GM23248 (cell line): ENCODE results near the gene RAB9A. TPM values are rescaled to one million over a fixed set of nuclear protein-coding genes. Genes with fewer than 3 reads are reported as not detected.

Experiments used
- DNase-seq: peaks from one replicate; pipeline ENCODE4 v3.0.0-alpha.2; 2015
- H2AFZ ChIP-seq: fragments of 200-600 bp; sonication (generic); 2 replicates; pipeline ENCODE4 v1.6.1; 2016; ENCODE audit warnings: antibody characterized with exemption
- H3F3A ChIP-seq: fragments of 200-600 bp; sonication (generic); 2 replicates; pipeline ENCODE4 v1.6.1; 2016; ENCODE audit warnings: mild to moderate bottlenecking, antibody characterized with exemption, mixed run types; ENCODE audit not compliant: insufficient read depth
- H3K27ac ChIP-seq: fragments of 200-600 bp; sonication (generic); 2 replicates; pipeline ENCODE4 v1.5.1; 2016; ENCODE audit warnings: mild to moderate bottlenecking
- H3K27me3 ChIP-seq: fragments of 200-600 bp; sonication (generic); replicated peaks from 2 replicates; pipeline ENCODE4 v1.6.1; 2016; ENCODE audit warnings: mild to moderate bottlenecking; ENCODE audit not compliant: insufficient read depth
- H3K36me3 ChIP-seq: fragments of 200-600 bp; sonication (generic); 2 replicates; pipeline ENCODE4 v1.6.1; 2016; ENCODE audit warnings: low read depth, mild to moderate bottlenecking
- H3K4me1 ChIP-seq: fragments of 200-600 bp; sonication (generic); 2 replicates; pipeline ENCODE4 v1.6.1; 2016; ENCODE audit warnings: mild to moderate bottlenecking; ENCODE audit not compliant: insufficient read depth
- H3K4me2 ChIP-seq: fragments of 200-600 bp; sonication (generic); one replicate; pipeline ENCODE4 v1.6.1; 2016; ENCODE audit warnings: mild to moderate bottlenecking; ENCODE audit not compliant: unreplicated experiment
- H3K4me3 ChIP-seq: fragments of 200-600 bp; sonication (generic); 2 replicates; pipeline ENCODE4 v1.5.1; 2016; ENCODE audit warnings: mild to moderate bottlenecking
- H3K79me2 ChIP-seq: fragments of 200-600 bp; sonication (generic); 2 replicates; pipeline ENCODE4 v1.6.1; 2016; ENCODE audit warnings: mild to moderate bottlenecking; ENCODE audit not compliant: insufficient read depth
- H3K9ac ChIP-seq: fragments of 200-600 bp; sonication (generic); 2 replicates; pipeline ENCODE4 v1.6.1; 2016; ENCODE audit warnings: mild to moderate bottlenecking
- H3K9me2 ChIP-seq: fragments of 200-600 bp; sonication (generic); 2 replicates; pipeline ENCODE4 v1.6.1; 2016; ENCODE audit warnings: mixed run types, mild to moderate bottlenecking, moderate library complexity; ENCODE audit not compliant: insufficient read depth
- H3K9me3 ChIP-seq: fragments of 200-600 bp; sonication (generic); one replicate; pipeline ENCODE4 v1.6.1; 2017; ENCODE audit warnings: low read depth
- H4K20me1 ChIP-seq: fragments of 200-600 bp; sonication (generic); 2 replicates; pipeline ENCODE4 v1.6.0; 2016; ENCODE audit not compliant: insufficient read depth
- EZH2 ChIP-seq: fragments of 200-600 bp; sonication (generic); IDR thresholded peaks from 2 replicates; pipeline ENCODE4 v1.6.1; 2018; ENCODE audit warnings: antibody characterized with exemption, mild to moderate bottlenecking; ENCODE audit not compliant: insufficient read depth, poor library complexity, severe bottlenecking
- EZH2phosphoT487 ChIP-seq: fragments of 200-600 bp; sonication (generic); IDR thresholded peaks from 2 replicates; pipeline ENCODE4 v1.6.1; 2018; ENCODE audit warnings: antibody characterized with exemption, moderate library complexity, mild to moderate bottlenecking, low read depth; ENCODE audit not compliant: insufficient read depth
- WGBS, 2 experiments: methylation state at CpG; one replicate each; pipeline ENCODE4 v1.1.6; 2015 to 2017; ENCODE audit warnings: low lambda C conversion rate in 2 of 2, low coverage in 1 of 2; ENCODE audit errors: missing lambda C conversion rate in 2 of 2; 5-methylcytosine and 5-hydroxymethylcytosine counted together
- in situ Hi-C: fragments of 300-500 bp; cut with MboI; formaldehyde crosslinking; loops from 2 replicates; pipeline ENCODE4 v1.15.0; 2020
- polyA plus RNA-seq: library from polyadenylated mRNA; unstranded; fragments of >200 nt; fragmentation: Nextera tagmentation; extraction: Ambion mirVana; gene quantifications from 2 replicates; pipeline ENCODE4 v1.2.1, GENCODE V29; 2016
- total RNA-seq: library from RNA; depleted of rRNA; stranded (reverse); fragments of >200 nt; shearing (Covaris generic); gene quantifications from 2 replicates; pipeline ENCODE4 v1.2.3, GENCODE V29; 2014

RAB9A gene
- total and polyA plus RNA-seq, 2 experiments from 2014 or later = 38.9 to 40.4 TPM

GRCh38 chrX:13651150-13651549 is 37.8 kb upstream of the RAB9A start:
- Histone ChIP-seq H3K4me2 (no peak overlapping the region), H3K27ac (0 out of 2 replicates have a peak overlapping the region, but pooled peaks have one; percentile 61), H3K4me1 (peaks cover 19% of the 10 kb centered on the region; the same call in 1 of the 2 replicates), H3K79me2 (0 out of 2 replicates have a peak, but pooled peaks cover 10% of the 10 kb centered on the region), H3K9me2 (no peaks in the 10 kb centered on the region), H3F3A (peaks cover 20% of the 10 kb centered on the region), H2AFZ (no peak overlapping the region), H3K9ac (no peak overlapping the region), H4K20me1 (no peaks in the 10 kb centered on the region), H3K4me3 (no peak overlapping the region), H3K27me3 (no peaks in the 10 kb centered on the region), H3K36me3 (no peaks in the 10 kb centered on the region), H3K9me3 (no peaks in the 10 kb centered on the region)
- TF ChIP-seq EZH2phosphoT487 = no peak
- TF ChIP-seq EZH2 = no peak
- in situ Hi-C loops = loop anchor here (25.0 kb wide), 1 partner anchor 386 kb away; the partner anchor contains the start of gene GEMIN8
- no peak for DNase-seq
- 79 to 88% methylated on average over 3 of the region's 3 CpGs for WGBS, 2 experiments

- Histone ChIP-seq H3K9me3 (no peaks in the 10 kb centered on the region), H3K27ac (peak overlapping the region; percentile 99), H3K79me2 (0 out of 2 replicates have a peak, but pooled peaks cover 10% of the 10 kb centered on the region), H3K9me2 (no peaks in the 10 kb centered on the region), H3K4me2 (peak overlapping the region; percentile 98), H3K36me3 (no peaks in the 10 kb centered on the region), H4K20me1 (no peaks in the 10 kb centered on the region), H2AFZ (peak overlapping the region; percentile 74), H3F3A (peaks cover 20% of the 10 kb centered on the region), H3K9ac (peak overlapping the region; percentile 97), H3K4me3 (peak overlapping the region; percentile 94), H3K27me3 (no peaks in the 10 kb centered on the region), H3K4me1 (peaks cover 19% of the 10 kb centered on the region; the same call in 1 of the 2 replicates)
- TF ChIP-seq EZH2phosphoT487 (no peak), EZH2 (no peak)
- in situ Hi-C loops = loop anchor here (25.0 kb wide), 1 partner anchor 385 kb away; the partner anchor contains the start of gene GEMIN8
- 1 to 2% methylated on average over 7 of the region's 7 CpGs for WGBS, 2 experiments
- DNase-seq = peak; percentile 72
Observed at GRCh38 chrX:13652287-13652793, 36.6 kb upstream of the RAB9A start.

GRCh38 chrX:13652850-13653693 is 35.9 kb upstream of the RAB9A start, which contains the start of gene TCEANC:
TCEANC (plus strand) TSS chrX:13653141; CDS start chrX:13662509, 9,368 bp downstream.
- WGBS, 2 experiments = 0 to 2% methylated on average over 27 to 34 of the region's 54 CpGs
- H3K4me2 ChIP-seq = peak within 1 kb of the TSS; percentile 98
- H3K9me3 ChIP-seq = no peaks in the 10 kb centered on the region
- no peaks in the 10 kb centered on the region for H3K36me3 ChIP-seq
- H3K79me2 ChIP-seq = 0 out of 2 replicates have a peak, but pooled peaks cover 10% of the 10 kb centered on the region
- peak within 1 kb of the TSS; percentile 94 for H3K4me3 ChIP-seq
- no peak for TF ChIP-seq EZH2
- TF ChIP-seq EZH2phosphoT487 = no peak
- H2AFZ ChIP-seq = peak within 1 kb of the TSS; percentile 80
- in situ Hi-C loops = loop anchor here (25.0 kb wide), 1 partner anchor 384 kb away; the partner anchor contains the start of gene GEMIN8
- H3K27me3 ChIP-seq = no peaks in the 10 kb centered on the region
- peak within 1 kb of the TSS; percentile 97 for H3K9ac ChIP-seq
- no peaks in the 10 kb centered on the region for H4K20me1 ChIP-seq
- peak; percentile 97 for DNase-seq
- no peaks in the 10 kb centered on the region for H3K9me2 ChIP-seq
- peaks cover 19% of the 10 kb centered on the region; the same call in 1 of the 2 replicates for H3K4me1 ChIP-seq
- H3K27ac ChIP-seq = peak within 1 kb of the TSS; percentile 99
- peaks cover 23% of the 10 kb centered on the region for H3F3A ChIP-seq

GRCh38 chrX:13654116-13654515 is 34.8 kb upstream of the RAB9A start:
- Histone ChIP-seq H3F3A (peaks cover 30% of the 10 kb centered on the region), H3K36me3 (no peaks in the 10 kb centered on the region), H3K9me2 (no peaks in the 10 kb centered on the region), H2AFZ (0 out of 2 replicates have a peak overlapping the region, but pooled peaks have one; percentile 80), H3K27me3 (no peaks in the 10 kb centered on the region), H3K27ac (no peak overlapping the region; the same call in 1 of the 2 replicates), H3K9ac (peak overlapping the region; percentile 97), H4K20me1 (no peaks in the 10 kb centered on the region), H3K4me1 (peaks cover 19% of the 10 kb centered on the region; the same call in 1 of the 2 replicates), H3K4me3 (peak overlapping the region; percentile 94; the same call in 1 of the 2 replicates), H3K9me3 (no peaks in the 10 kb centered on the region), H3K79me2 (0 out of 2 replicates have a peak, but pooled peaks cover 10% of the 10 kb centered on the region), H3K4me2 (peak overlapping the region; percentile 85)
- DNase-seq = no peak
- TF ChIP-seq EZH2 (no peak), EZH2phosphoT487 (no peak)
- in situ Hi-C loops = loop anchor here (25.0 kb wide), 1 partner anchor 383 kb away; the partner anchor contains the start of gene GEMIN8
